Peyer's patch (tissue), 4 donors: ENCODE data around the gene PPP1R11.

ENCODE experiments used
- POLR2A ChIP-seq, 2 donors: fragments of 450-650 bp; IDR thresholded peaks; one replicate each; pipeline ENCODE4 v1.5.1; 2017; ENCODE audit warnings: antibody characterized with exemption in 2 of 2, mild to moderate bottlenecking in 2 of 2, moderate library complexity in 2 of 2
- TF ChIP-seq, protein P1 (sequence below), 6 experiments: fragments of 450-650 bp in 4 of 6; fragments of 200-600 bp in 2 of 6; sonication (generic) in 1 of 6; IDR thresholded peaks; one replicate each; pipeline ENCODE4 v1.5.1; 2017 to 2019; ENCODE audit warnings: antibody characterized with exemption in 6 of 6, mild to moderate bottlenecking in 3 of 6, moderate library complexity in 1 of 6

DNA sequence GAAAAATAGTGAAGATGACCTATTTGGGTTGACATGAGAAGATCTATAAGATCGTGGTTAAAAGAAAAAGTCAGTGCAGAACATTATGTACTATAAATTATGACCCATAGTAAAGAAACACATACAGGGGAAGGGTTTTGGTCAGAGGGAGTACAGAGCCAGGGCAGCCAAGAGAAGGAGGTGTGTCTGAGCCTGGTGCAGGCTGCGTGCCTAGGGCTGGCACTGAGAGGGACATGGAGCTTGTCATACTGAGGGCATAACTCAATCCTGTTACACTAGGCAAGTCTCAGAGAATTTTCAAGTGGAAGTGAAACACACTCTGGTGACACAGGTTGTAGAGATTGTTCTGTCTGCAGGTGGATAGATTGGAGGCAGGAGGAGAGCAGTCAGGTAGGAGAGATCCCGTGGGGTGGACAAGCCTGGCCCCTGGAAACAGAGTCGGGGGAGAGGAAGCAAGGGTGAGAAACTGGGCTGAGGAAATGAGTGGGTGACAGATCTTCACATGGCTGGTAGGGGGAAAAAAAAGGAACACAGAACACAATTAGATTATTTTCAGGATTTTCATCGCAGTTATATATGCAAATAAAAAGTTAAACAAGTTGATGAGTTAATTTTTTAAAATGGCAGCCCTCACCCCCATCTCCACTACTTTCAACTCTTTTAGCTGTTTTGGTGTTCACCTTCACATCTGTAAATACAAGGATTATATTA is 27.1 kb downstream of the PPP1R11 start:
- no peak for TF ChIP-seq POLR2A (IDR thresholded peaks at IDR 0.05)
- TF ChIP-seq, protein P1, sequence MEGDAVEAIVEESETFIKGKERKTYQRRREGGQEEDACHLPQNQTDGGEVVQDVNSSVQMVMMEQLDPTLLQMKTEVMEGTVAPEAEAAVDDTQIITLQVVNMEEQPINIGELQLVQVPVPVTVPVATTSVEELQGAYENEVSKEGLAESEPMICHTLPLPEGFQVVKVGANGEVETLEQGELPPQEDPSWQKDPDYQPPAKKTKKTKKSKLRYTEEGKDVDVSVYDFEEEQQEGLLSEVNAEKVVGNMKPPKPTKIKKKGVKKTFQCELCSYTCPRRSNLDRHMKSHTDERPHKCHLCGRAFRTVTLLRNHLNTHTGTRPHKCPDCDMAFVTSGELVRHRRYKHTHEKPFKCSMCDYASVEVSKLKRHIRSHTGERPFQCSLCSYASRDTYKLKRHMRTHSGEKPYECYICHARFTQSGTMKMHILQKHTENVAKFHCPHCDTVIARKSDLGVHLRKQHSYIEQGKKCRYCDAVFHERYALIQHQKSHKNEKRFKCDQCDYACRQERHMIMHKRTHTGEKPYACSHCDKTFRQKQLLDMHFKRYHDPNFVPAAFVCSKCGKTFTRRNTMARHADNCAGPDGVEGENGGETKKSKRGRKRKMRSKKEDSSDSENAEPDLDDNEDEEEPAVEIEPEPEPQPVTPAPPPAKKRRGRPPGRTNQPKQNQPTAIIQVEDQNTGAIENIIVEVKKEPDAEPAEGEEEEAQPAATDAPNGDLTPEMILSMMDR (IDR thresholded peaks at IDR 0.05): no peak
